Globus pallidus (tissue), 1 donor: ENCODE data around the gene SSMEM1.
"Not testable (repeated sequence)": the region's sequence is repeated elsewhere in the genome, so short reads cannot be mapped to it uniquely, and the experiment has no call there.

Experiments used
- DNase-seq: peaks from one replicate; pipeline ENCODE4 v3.0.0-alpha.2; 2015; ENCODE audit warnings: low spot score

The SSMEM1 gene

GRCh38 chr7:130207642-130208041 is at the start of gene SSMEM1:
TSS of gene SSMEM1 (plus strand) at chr7:130207860. CDS start at chr7:130207911, 51 bp downstream.
- no peak for DNase-seq

GRCh38 chr7:130160023-130160422 is 47.6 kb upstream of the SSMEM1 start:
- DNase-seq: no peak

- no peak for DNase-seq
These were observed 47.2 kb upstream of the SSMEM1 start for GRCh38 chr7:130160455-130160854.

- DNase-seq: no peak
These were observed 45.5 kb upstream of the SSMEM1 start for GRCh38 chr7:130162196-130162595.

GRCh38 chr7:130174237-130174959 is 33.3 kb upstream of the SSMEM1 start:
- no peak for DNase-seq

GRCh38 chr7:130178251-130178650 is 29.4 kb upstream of the SSMEM1 start:
- no peak for DNase-seq

- DNase-seq: no peak
These were observed 28.0 kb upstream of the SSMEM1 start for GRCh38 chr7:130179631-130180030.

GRCh38 chr7:130180571-130181262 is 26.9 kb upstream of the SSMEM1 start:
- no peak for DNase-seq

GRCh38 chr7:130181263-130181605 is 26.4 kb upstream of the SSMEM1 start:
- DNase-seq: no peak

GRCh38 chr7:130182990-130183389 is 24.7 kb upstream of the SSMEM1 start:
- no peak for DNase-seq

GRCh38 chr7:130184349-130184748 is 23.3 kb upstream of the SSMEM1 start:
- not testable (repeated sequence) for DNase-seq

GRCh38 chr7:130187360-130187759 is 20.3 kb upstream of the SSMEM1 start:
- no peak for DNase-seq

- DNase-seq: no peak
These were observed 18.3 kb upstream of the SSMEM1 start for GRCh38 chr7:130189343-130189742.

GRCh38 chr7:130191791-130192190 is 15.9 kb upstream of the SSMEM1 start:
- DNase-seq: no peak

- DNase-seq: no peak
These were observed 12.3 kb upstream of the SSMEM1 start for GRCh38 chr7:130195396-130195795.

- DNase-seq: no peak
These were observed 11.2 kb upstream of the SSMEM1 start for GRCh38 chr7:130196476-130196875.

- no peak for DNase-seq
These were observed 10.6 kb upstream of the SSMEM1 start for GRCh38 chr7:130197094-130197493.

- DNase-seq: no peak
These were observed 5.9 kb upstream of the SSMEM1 start for GRCh38 chr7:130201796-130202195.

GRCh38 chr7:130205084-130205947 is 2.3 kb upstream of the SSMEM1 start, which contains the start of gene TMEM209:
TSS of gene TMEM209 (minus strand) at chr7:130205406. CDS start at chr7:130205375, 31 bp downstream.
- peak; percentile 90 for DNase-seq

GRCh38 chr7:130207033-130207432 is 627 bp upstream of the SSMEM1 start:
- DNase-seq: no peak

GRCh38 chr7:130208516-130208915 is 856 bp downstream of the SSMEM1 start:
- DNase-seq: no peak

GRCh38 chr7:130210181-130210935 is 2.7 kb downstream of the SSMEM1 start:
- no peak for DNase-seq
